ENCODE measurements around the gene PEF1.

The PEF1 gene

GRCh38 chr1:31671561-31672201, 27.0 kb upstream of the PEF1 start:
- no peak for DNase-seq (ENCODE audit: low spot score)

DNA sequence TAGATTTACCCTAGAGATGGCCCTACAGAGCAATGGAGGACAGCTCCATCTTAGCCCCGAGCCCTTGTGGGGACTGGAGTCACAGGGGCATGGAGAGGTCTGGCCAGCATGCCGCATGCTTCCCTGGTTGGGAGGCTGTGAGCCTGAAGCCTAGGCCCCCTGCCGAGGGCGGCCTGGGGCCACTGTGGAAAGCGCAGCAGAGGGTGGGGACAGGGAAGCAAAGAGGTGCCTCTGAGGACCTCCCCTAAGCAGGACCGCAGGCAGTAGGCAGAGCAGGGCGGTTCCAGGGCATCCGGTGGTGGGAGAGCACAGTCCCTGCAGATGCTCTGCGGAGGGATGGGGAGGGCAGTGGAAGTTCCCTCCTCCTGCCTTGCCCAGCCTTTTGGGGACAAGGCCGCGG, 26.5 kb upstream of the PEF1 start:
- no peak for DNase-seq (ENCODE audit: low spot score)

DNA sequence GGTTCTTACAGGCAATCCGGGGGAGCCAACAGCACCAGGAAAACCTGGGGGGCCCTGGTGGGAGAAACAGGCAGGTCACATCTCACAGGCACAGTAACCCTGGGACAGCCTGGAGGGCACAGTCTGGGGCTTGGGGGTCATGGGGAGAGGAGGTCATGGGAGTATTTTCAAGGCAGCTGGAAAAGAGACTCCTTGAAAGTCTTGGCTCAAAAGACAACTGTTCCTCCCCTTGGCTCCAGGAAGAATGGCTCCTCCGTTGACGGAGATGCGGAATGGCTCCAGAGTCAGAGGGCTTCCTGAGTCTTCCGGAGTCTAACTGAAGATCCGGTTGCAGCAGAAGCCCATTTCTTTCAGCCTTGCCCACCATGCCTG, 25.9 kb upstream of the PEF1 start:
- no peak for DNase-seq (ENCODE audit: low spot score)

DNA sequence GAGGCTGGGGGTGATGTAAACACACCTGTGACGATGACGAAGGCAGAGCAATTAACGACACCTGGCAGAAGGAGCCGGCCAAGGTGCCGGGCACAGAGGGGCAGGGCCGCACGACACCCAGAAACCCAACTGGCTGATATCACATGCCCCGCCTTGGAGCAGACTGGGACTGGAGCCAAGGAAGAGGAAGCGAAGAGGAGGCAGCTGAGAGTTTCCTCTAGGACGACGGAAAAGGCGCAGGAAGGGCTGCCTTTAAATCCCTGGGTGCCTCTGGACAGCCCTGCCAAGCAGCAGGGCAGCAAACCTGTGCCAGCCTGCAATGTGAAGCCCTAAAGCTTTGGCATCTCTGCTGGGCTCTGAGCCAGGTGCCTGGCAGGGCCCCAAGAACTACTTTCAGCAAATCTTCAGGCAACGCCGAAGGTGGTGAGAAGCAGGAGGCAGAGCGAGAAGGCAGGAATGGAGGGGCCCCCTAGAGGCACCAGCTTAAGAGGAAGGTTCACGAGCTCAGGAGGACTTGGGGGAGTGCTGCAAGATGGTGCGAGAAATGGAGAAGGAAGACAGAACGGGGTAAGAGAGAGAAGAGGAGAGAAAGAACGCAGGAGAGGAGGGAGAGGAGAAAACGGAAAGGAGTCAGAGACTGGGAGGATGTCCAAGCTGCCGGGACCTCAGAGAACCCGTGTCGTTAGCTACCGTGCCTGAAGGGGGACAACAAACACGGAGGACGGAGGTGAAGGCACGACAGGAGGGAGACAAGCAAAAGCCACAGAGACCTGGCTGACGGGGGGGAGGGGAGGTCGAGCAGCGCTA, 25.3 kb upstream of the PEF1 start:
- DNase-seq (ENCODE audit: low spot score), result peak; percentile 13

- no peak for DNase-seq (ENCODE audit: low spot score)
Observed at GRCh38 chr1:31669433-31669785, 24.7 kb upstream of the PEF1 start.

DNA sequence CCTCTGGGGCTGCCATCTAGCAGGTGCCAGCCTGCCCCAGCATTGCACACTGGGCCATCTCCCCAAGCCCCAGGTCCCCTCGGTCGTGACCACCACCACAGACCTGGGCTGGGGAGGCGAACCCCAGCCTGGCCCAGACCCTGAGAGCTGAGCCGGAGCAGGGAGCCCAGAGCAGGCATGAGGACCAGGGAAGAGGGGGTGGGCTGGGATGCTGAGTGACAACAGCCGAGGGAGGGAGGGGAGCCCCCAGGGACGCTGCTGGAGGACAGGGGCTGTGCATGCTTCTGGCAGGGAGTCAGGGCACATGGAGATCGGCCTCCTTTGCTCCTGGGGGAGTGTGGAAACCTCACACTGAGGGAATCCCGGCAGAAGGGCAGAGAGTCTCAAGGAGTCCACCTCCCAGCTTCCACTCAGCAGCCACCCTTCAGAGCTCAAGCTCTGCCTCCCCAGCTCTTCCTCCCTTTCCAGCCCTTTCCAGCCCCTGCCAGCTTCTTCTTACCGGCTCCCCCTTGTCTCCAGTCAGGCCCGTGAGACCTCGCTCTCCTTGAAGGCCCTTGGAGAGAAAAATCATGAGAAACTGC, 23.7 kb upstream of the PEF1 start:
- DNase-seq (ENCODE audit: low spot score), result no peak

DNA sequence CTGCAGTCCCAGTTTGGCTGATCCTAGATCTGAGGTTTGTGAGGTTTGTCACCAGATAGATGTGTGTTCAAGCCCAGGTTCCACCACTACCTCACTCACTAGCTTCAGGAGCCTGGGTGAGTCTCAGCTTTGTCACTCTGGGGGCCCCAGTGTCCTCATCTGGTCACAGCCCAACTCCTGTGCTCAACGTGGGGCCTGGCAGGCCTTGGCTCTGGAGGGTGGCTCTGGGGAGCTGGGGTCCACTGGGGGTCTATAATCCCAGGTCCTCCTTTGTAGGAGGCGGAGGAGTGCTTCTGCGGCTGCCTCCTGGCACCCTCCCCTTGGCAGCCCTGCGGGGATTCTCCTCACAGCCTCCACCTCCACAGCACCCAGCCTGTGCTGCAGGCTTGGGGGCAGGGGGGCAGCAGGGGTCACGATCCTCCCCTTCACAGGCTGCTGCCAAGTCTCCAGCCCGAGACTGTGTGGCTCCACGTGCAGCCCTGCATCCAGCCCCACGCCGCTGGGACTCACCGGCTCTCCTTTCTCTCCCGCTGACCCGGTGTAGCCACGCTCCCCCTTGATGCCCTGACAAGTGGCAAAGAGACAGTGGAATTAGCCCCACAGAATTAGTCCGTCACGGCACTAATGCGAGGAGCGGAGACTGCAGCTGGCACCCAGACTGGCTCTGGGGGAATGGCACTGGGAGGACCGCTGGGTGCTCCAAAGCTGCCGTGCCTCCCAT, 22.5 kb upstream of the PEF1 start:
- DNase-seq (ENCODE audit: low spot score), result no peak

DNA sequence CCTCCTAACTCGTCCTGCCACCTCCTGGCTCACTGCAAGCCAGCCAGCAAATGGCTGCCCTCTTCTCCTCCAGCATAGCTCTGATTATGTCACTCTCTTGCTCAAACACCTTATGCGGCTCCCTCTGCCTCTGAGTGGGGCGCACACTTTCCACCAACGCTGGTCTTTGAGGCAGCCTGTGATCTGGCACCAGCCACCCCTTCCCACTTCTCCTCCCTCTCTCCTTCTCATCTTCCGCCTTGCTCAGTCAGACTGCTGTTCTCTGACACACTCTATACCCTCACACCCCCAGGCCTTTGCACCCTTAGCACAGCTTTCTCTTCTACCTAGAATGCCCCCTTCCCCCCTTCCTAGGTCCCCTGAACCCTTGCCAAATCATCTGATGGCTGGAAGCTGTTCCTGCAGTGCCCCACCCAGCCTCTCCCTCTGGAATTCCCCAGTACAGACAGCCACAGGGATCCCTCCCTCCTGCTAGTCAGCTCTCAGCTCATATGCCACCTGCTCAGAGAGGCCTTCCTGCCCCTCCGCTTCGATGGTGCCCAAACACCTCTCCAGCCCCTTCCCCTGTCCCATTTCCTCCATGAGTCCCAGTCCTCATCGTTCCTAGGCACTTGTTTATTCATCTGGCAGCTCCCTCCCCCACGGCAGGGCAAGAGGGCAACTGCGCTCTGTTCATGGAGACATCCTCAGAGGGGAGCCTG, 21.7 kb upstream of the PEF1 start:
- no peak for DNase-seq (ENCODE audit: low spot score)

GRCh38 chr1:31665234-31665878, 20.7 kb upstream of the PEF1 start:
- no peak for DNase-seq (ENCODE audit: low spot score)

DNA sequence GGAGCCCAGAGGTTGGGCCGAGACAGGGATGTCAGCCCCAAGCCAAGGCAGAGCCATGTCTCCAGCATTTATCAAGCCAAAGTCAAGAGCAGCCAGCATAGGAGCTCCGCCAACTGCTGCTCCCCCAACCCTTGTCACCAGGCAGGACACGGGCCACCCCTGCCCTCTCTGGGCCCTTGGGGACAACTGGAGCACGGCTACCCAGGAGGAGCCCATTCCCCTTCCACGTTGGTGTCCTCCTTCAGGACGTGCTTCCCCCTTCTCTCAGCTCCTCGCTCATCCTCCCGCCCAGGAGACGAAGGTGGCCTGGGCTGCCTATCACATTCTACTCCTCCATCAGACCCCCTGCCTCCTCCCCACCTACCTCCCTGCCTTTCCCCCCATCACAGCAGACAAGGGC, 19.9 kb upstream of the PEF1 start:
- DNase-seq (ENCODE audit: low spot score), result no peak

DNA sequence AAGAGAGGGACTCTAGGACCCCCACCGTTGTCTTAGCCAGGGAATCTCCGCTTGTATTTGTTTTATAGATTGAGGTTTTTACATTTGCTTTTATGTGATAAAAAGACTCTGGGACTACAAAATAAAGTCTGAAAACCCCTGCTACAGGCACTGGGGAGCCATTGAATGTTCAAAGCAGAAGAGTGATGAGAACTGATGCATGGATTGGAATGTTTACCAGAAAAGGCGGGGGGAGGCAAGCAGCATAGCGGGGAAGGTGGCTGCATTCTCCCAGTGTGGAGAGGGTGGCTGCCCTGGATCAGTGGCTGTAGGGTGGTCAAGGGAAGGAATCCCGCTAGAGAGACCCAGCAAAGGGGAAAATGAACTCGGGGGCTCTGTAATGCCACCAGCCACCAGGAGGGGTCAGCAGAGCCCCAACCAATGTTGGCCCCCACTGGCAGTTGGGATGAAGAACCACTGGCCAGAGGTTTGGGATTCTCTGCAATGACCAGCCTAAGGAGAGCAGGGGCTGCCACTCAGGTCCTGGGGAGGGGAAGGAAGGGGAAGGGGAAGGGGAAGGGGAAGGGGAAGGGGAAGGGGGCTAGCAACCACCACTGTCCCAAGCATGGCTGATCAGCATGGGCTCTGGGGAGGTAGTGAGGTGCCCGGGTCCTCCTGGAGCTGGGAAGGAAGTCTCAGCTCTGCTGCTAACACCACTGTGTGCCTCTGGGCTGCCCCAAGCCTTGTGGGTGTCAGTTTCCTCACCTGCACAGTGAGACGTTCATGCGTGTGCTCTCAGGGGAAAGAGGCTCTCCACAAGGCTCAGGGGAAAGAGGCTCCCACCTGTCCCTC, 19.2 kb upstream of the PEF1 start:
- peak; percentile 56 for DNase-seq (ENCODE audit: low spot score)

GRCh38 chr1:31662463-31662862, 17.8 kb upstream of the PEF1 start:
- DNase-seq (ENCODE audit: low spot score), result no peak

DNA sequence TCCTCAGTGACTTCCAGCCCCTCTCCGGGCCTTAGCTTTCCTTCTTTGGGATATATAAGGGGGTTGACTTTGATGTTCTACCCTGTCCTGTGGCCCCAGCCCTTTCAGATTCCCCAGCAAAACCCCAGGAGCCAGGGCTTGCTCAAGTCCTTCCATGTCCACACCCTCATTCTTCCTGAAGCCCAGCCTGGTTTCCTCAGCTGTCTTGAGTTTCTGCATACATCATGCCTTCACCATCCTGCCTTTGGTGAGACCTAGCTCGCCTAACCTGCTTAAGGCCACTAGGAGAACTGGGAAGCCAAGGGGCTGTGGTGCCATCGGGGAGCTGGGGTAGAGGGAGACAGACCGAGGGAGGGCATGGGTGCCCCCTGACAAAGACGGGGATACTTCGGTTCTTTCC, 17.2 kb upstream of the PEF1 start:
- DNase-seq (ENCODE audit: low spot score), result no peak

GRCh38 chr1:31660871-31661455, 16.3 kb upstream of the PEF1 start:
- no peak for DNase-seq (ENCODE audit: low spot score)

DNA sequence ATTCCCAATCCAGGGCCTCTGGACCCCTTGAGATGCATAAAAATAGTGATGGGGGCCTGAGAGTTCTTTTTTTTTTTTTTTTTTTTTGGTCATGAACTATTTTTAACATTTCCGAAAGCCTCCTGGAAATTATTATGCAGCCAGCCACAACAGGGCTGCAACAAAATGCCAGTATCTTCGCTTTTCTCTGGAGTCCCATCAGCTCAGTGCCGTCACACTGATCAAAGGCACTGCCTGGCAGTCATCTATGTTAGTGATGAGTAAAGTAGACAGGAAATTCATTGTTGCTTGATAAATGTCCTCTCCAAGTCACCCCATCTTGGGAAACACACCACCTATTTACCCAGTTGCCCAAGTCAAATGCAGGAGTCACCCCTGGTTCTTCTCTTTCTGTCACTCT, 15.2 kb upstream of the PEF1 start:
- DNase-seq (ENCODE audit: low spot score), result no peak

- no peak for DNase-seq (ENCODE audit: low spot score)
Observed at GRCh38 chr1:31658721-31659120, 14.0 kb upstream of the PEF1 start.

- no peak for DNase-seq (ENCODE audit: low spot score)
Observed at GRCh38 chr1:31657972-31658510, 13.4 kb upstream of the PEF1 start.

DNA sequence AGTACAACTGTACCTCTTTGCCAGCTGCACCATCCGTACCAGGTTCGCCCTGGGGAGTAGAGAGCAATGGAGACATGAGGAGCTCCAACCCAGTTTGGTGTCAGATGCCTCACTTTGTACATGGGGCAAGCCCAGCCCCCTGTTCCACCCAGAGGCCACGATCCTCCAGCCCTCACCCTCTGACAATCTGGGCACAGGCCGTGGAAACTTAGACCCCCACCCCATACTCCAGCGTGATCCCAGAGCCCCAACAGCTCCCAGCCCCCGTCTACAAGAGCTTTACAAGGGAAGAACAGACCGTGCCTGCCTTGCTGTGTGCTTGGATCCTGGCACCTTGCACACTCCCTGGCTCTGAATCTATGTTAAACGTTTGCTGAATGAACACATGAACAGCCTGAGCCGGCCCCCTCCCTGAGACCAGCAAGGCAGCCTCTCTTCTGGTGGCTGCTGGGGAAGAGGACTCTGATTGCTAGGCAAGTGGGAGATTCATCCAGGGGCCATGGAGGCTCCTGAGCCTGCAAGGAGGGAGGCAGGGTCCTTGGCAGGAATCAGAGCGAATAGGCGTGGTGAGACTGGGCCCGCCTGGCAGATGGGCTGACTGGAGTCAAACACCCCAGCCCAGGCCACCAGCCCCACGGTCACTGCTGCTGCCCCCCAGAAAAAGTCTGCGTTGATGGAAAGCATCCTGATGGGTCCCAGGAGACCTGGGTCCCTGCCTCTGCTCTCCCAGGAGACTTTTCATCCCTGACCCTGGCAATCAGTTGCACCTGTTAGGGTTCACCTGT, 12.5 kb upstream of the PEF1 start:
- DNase-seq (ENCODE audit: low spot score), result no peak

- no peak for DNase-seq (ENCODE audit: low spot score)
Observed at GRCh38 chr1:31655756-31656155, 11.1 kb upstream of the PEF1 start.

Data from CD4-positive, alpha-beta T cell treated with Interleukin-15 for 4 hours (primary cell).